ENCODE results near the gene JAKMIP3. TPM values are rescaled to one million over a fixed set of nuclear protein-coding genes. Genes with fewer than 3 reads are reported as not detected.

The JAKMIP3 gene
- total and polyA plus RNA-seq, 10 of the 15 experiments (the other 5 are each of a cell fraction or from before 2014, with no cell fraction given): 0.01 TPM; not detected in 7

DNA sequence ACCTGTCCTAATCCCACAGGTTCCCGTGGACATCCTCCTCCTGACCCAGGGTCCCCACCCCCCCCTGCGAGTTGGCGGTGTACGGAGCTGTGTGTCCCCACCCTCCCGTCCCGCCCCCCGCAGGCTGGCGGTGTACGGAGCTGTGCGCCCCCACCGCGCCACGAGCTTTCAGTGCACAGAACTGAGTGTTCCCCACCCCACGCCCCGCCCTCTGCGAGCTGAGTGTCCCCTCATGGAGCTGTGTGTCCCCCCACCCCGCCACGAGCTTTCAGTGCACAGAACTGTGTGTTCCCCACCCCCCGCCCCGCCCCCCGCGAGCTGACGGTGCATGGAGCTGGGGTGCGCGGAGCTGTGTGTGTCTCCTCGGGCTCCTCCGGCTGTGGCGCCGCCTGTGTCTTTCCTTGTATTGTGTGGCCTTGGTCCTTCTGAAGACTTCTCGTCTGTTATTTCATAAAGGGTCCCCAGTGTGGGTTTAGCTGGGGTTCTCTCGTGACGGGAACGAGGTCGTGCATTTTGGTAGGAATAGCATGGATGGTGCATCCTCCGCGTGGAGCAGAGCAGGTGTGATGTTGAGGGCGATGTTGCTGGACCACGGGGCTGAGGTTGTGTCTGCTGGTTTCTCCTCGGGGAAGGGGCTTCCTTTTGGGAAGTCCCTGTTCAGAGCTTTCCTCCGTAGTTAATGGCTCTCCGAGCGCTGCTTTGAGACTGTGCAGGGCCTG, 18.0 kb upstream of the JAKMIP3 start (continued):
- TF ChIP-seq, protein P1, sequence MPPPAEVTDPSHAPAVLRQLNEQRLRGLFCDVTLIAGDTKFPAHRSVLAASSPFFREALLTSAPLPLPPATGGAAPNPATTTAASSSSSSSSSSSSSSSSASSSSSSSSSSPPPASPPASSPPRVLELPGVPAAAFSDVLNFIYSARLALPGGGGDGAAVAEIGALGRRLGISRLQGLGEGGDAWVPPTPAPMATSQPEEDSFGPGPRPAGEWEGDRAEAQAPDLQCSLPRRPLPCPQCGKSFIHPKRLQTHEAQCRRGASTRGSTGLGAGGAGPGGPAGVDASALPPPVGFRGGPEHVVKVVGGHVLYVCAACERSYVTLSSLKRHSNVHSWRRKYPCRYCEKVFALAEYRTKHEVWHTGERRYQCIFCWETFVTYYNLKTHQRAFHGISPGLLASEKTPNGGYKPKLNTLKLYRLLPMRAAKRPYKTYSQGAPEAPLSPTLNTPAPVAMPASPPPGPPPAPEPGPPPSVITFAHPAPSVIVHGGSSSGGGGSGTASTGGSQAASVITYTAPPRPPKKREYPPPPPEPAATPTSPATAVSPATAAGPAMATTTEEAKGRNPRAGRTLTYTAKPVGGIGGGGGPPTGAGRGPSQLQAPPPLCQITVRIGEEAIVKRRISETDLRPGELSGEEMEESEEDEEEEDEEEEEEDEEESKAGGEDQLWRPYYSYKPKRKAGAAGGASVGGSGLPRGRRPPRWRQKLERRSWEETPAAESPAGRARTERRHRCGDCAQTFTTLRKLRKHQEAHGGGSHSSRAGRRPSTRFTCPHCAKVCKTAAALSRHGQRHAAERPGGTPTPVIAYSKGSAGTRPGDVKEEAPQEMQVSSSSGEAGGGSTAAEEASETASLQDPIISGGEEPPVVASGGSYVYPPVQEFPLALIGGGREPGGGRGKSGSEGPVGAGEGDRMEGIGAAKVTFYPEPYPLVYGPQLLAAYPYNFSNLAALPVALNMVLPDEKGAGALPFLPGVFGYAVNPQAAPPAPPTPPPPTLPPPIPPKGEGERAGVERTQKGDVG (CRISPR knock-in tag; IDR thresholded peaks at IDR 0.05): no peak
- TF ChIP-seq EZH2 (IDR thresholded peaks at IDR 0.05; ENCODE audit: borderline replicate concordance, control insufficient read depth, low read depth, low read length): no peak
- TF ChIP-seq MTA2 (IDR thresholded peaks at IDR 0.05; ENCODE audit: low read depth): no peak
- no peak for TF ChIP-seq ZBED1 (IDR thresholded peaks at IDR 0.05; ENCODE audit: borderline replicate concordance)
- TF ChIP-seq NR2F1 (conservative IDR thresholded peaks at IDR 0.05): no peak
- TF ChIP-seq, protein P2, sequence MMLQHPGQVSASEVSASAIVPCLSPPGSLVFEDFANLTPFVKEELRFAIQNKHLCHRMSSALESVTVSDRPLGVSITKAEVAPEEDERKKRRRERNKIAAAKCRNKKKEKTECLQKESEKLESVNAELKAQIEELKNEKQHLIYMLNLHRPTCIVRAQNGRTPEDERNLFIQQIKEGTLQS (IDR thresholded peaks at IDR 0.05; ENCODE audit: borderline replicate concordance, extremely low read depth, low read depth, low read length): no peak

DNA sequence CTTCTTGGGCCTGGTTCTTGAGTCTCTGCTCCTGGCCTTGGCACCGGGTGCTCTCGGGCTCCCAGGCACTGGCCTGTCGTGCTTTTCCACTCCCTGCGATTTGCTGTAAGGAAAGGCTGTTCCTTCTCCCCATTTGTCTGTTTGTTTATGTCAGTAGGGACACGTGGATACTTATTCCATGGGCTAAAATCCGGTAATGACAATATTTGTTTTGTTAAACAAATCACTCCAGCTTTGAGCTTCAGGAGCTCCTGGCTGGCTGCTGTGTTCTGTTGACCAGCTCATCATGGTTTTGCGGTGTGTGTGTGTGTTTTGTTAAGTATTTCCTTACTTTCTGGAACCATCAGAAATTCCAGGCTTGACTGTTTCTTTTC, 17.5 kb upstream of the JAKMIP3 start:
- H3K9ac ChIP-seq (ENCODE audit: control insufficient read depth, insufficient read depth, low read length): no peak overlapping the region
- no peak for DNase-seq (ENCODE audit: low read depth, low spot score)
- no peaks in the 10 kb centered on the region for H3K27me3 ChIP-seq (replicated peaks in 1 of 2; ENCODE audit: control insufficient read depth in 2 of 2, insufficient read depth in 2 of 2, low read length in 1 of 2)
- no peak overlapping the region for H3K4me3 ChIP-seq
- intact Hi-C loops (cut with micrococcal nuclease; ENCODE audit: unreplicated experiment): no loop called here
- SMC1A ChIA-PET (ENCODE audit: uncharacterized antibody, unreplicated experiment): no interaction called here
- no peaks in the 10 kb centered on the region for H3K4me1 ChIP-seq (ENCODE audit: control insufficient read depth, insufficient read depth, low read length)
- no peak overlapping the region for H2AFZ ChIP-seq (ENCODE audit: control insufficient read depth, low read depth, low read length)
- FAIRE-seq: no peak
- 29% methylated on average over 7 of the region's 7 CpGs for WGBS (ENCODE audit: insufficient coverage, insufficient replicate concordance, low lambda C conversion rate, missing lambda C conversion rate)
- H3K4me2 ChIP-seq (ENCODE audit: control insufficient read depth, insufficient read depth): no peak overlapping the region
- no peaks in the 10 kb centered on the region for H4K20me1 ChIP-seq (ENCODE audit: control insufficient read depth, insufficient read depth)
- RAD21 ChIA-PET (ENCODE audit: unreplicated experiment): no interaction called here
- no peak overlapping the region for H3K27ac ChIP-seq (ENCODE audit: control insufficient read depth, insufficient read depth)
- CTCF ChIA-PET: no interaction called here
- in situ Hi-C loops (cut with MboI): no loop called here
- H3K9me3 ChIP-seq (replicated peaks; ENCODE audit: control insufficient read depth, insufficient read depth, low read length): peaks cover 4% of the 10 kb centered on the region; the same call in 1 of the 3 replicates
- BruUV-seq (replicated peaks): no TSS peak
- no peaks in the 10 kb centered on the region for H3K36me3 ChIP-seq (ENCODE audit: control insufficient read depth in 2 of 2, insufficient read depth in 2 of 2, low read length in 1 of 2)
- no peak for ATAC-seq
- no peaks in the 10 kb centered on the region for H3K79me2 ChIP-seq (ENCODE audit: control insufficient read depth, insufficient read depth, low read length)
- POLR2A ChIA-PET: no interaction called here
- TF ChIP-seq PAX8 (IDR thresholded peaks at IDR 0.05): no peak
- TF ChIP-seq, protein P3, sequence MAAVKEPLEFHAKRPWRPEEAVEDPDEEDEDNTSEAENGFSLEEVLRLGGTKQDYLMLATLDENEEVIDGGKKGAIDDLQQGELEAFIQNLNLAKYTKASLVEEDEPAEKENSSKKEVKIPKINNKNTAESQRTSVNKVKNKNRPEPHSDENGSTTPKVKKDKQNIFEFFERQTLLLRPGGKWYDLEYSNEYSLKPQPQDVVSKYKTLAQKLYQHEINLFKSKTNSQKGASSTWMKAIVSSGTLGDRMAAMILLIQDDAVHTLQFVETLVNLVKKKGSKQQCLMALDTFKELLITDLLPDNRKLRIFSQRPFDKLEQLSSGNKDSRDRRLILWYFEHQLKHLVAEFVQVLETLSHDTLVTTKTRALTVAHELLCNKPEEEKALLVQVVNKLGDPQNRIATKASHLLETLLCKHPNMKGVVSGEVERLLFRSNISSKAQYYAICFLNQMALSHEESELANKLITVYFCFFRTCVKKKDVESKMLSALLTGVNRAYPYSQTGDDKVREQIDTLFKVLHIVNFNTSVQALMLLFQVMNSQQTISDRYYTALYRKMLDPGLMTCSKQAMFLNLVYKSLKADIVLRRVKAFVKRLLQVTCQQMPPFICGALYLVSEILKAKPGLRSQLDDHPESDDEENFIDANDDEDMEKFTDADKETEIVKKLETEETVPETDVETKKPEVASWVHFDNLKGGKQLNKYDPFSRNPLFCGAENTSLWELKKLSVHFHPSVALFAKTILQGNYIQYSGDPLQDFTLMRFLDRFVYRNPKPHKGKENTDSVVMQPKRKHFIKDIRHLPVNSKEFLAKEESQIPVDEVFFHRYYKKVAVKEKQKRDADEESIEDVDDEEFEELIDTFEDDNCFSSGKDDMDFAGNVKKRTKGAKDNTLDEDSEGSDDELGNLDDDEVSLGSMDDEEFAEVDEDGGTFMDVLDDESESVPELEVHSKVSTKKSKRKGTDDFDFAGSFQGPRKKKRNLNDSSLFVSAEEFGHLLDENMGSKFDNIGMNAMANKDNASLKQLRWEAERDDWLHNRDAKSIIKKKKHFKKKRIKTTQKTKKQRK (IDR thresholded peaks at IDR 0.05; ENCODE audit: low read depth, low read length): no peak
- TF ChIP-seq, protein P4, sequence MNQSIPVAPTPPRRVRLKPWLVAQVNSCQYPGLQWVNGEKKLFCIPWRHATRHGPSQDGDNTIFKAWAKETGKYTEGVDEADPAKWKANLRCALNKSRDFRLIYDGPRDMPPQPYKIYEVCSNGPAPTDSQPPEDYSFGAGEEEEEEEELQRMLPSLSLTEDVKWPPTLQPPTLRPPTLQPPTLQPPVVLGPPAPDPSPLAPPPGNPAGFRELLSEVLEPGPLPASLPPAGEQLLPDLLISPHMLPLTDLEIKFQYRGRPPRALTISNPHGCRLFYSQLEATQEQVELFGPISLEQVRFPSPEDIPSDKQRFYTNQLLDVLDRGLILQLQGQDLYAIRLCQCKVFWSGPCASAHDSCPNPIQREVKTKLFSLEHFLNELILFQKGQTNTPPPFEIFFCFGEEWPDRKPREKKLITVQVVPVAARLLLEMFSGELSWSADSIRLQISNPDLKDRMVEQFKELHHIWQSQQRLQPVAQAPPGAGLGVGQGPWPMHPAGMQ (IDR thresholded peaks at IDR 0.05; ENCODE audit: borderline replicate concordance): no peak
- TF ChIP-seq STAT3 (IDR thresholded peaks at IDR 0.05; ENCODE audit: low read depth, low read length): no peak
- no peak for TF ChIP-seq MEF2A (IDR thresholded peaks at IDR 0.05; ENCODE audit: insufficient read depth, low read depth, low read length)
- no peak for TF ChIP-seq SMAD5 (IDR thresholded peaks at IDR 0.05; ENCODE audit: low read depth)

Data from GM12878 (cell line).